Suprapubic skin (tissue), 4 donors: ENCODE data around the gene EIF2AK2.

Experiments used
- CTCF ChIP-seq, 2 donors: fragments of 200-600 bp in 1 of 2; fragments of 450-650 bp in 1 of 2; sonication (generic) in 1 of 2; IDR thresholded peaks; one replicate each; pipeline ENCODE4 v1.5.1; 2016 to 2019; ENCODE audit warnings: antibody characterized with exemption in 2 of 2, mild to moderate bottlenecking in 1 of 2, moderate library complexity in 1 of 2
- EP300 ChIP-seq: sonication (generic); formaldehyde crosslinking; IDR thresholded peaks from one replicate; pipeline ENCODE4 v1.6.1; 2017; ENCODE audit warnings: antibody characterized with exemption
- POLR2A ChIP-seq, 2 donors: fragments of 450-650 bp; IDR thresholded peaks; one replicate each; pipeline ENCODE4 v1.6.1; 2017; ENCODE audit warnings: antibody characterized with exemption in 2 of 2, mild to moderate bottlenecking in 2 of 2, moderate library complexity in 2 of 2
- POLR2AphosphoS5 ChIP-seq, 3 donors: sonication (generic); formaldehyde crosslinking; IDR thresholded peaks; one replicate each; pipeline ENCODE4 v1.6.1; 2017; ENCODE audit warnings: antibody characterized with exemption in 3 of 3

DNA sequence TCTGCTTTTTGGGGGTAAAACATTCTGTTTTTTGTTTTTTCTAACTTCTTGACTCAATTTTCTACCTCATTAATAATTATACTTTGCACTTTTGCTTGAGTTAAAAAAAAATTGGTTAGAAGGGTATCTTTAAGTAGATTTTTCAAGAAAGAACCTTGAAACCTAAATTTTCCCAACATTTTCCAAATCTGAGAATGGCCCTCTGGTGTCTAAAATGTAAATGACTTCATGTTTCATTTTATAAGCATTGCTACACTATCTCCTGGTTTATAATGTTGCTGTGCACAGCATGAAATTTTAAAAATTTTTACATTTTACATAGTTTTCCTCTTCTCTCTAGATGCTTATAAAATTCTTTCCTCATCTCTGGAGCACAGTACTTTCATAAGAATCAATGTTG is 14.2 kb downstream of the EIF2AK2 start:
- TF ChIP-seq CTCF (IDR thresholded peaks at IDR 0.05) (no peak), POLR2A (IDR thresholded peaks at IDR 0.05) (no peak), EP300 (no peak), POLR2AphosphoS5 (IDR thresholded peaks at IDR 0.05) (no peak)
